Fibroblast of pulmonary artery (primary cell): ENCODE measurements around the gene TTC8.
"Not testable (repeated sequence)": the region's sequence is repeated elsewhere in the genome, so short reads cannot be mapped to it uniquely, and the experiment has no call there.

ENCODE experiments used
- DNase-seq: peaks from one replicate; pipeline ENCODE4 v3.0.0-alpha.2; 2010; ENCODE audit warnings: low read depth
- H3K4me3 ChIP-seq: replicated peaks from 2 replicates; pipeline ENCODE4 v1.5.1; 2011; ENCODE audit warnings: low read depth, mild to moderate bottlenecking, control low read depth, low read length, moderate library complexity
- TF ChIP-seq, protein P1 (sequence below): IDR thresholded peaks from 2 replicates; pipeline ENCODE4 v1.5.1; 2011; ENCODE audit warnings: mild to moderate bottlenecking, control low read depth, low read length, inconsistent platforms; ENCODE audit errors: missing control alignments

The TTC8 gene

DNA sequence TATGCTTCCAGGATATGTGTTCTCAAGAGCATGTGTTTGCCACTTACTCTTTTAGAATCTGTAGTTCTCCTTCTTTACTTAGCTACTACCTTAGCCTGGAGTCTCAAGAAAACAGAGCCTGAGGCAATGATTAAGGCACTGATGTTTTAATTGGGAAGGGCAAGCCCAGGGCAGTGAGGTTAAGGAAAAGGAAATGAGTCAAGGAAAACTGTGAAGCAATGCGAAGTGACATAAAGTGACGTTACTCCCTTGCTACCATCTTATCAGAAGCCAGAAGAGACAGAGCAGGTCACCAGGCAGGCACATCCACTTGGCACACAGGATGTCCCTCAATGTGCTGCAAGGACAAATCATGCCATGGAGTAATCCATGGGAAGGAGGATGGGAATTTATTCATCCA lies 20.4 kb upstream of the TTC8 start:
- no peak for DNase-seq
- H3K4me3 ChIP-seq, result no peak overlapping the region
- TF ChIP-seq, protein P1, sequence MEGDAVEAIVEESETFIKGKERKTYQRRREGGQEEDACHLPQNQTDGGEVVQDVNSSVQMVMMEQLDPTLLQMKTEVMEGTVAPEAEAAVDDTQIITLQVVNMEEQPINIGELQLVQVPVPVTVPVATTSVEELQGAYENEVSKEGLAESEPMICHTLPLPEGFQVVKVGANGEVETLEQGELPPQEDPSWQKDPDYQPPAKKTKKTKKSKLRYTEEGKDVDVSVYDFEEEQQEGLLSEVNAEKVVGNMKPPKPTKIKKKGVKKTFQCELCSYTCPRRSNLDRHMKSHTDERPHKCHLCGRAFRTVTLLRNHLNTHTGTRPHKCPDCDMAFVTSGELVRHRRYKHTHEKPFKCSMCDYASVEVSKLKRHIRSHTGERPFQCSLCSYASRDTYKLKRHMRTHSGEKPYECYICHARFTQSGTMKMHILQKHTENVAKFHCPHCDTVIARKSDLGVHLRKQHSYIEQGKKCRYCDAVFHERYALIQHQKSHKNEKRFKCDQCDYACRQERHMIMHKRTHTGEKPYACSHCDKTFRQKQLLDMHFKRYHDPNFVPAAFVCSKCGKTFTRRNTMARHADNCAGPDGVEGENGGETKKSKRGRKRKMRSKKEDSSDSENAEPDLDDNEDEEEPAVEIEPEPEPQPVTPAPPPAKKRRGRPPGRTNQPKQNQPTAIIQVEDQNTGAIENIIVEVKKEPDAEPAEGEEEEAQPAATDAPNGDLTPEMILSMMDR, result no peak

DNA sequence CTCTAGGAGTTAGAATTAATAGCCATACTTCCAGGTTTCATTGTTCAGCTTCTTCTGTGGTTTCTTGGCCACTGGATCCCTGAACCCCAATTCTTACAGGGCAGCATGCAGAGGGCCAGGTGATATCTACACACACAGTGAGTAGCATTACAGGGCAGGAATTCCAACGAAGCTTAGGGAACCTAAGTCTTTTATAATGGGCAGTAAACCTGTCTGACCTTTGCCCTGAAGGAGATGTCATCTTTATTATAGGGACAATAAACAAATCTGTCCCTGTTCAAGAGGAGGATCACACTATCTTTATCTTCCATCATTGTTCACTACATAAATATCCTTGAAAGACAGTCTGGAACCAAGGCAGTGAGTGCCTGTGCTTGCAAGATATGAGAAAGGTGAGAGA lies 20.0 kb upstream of the TTC8 start:
- H3K4me3 ChIP-seq, result no peak overlapping the region
- TF ChIP-seq, protein P1, result no peak
- DNase-seq, result no peak

DNA sequence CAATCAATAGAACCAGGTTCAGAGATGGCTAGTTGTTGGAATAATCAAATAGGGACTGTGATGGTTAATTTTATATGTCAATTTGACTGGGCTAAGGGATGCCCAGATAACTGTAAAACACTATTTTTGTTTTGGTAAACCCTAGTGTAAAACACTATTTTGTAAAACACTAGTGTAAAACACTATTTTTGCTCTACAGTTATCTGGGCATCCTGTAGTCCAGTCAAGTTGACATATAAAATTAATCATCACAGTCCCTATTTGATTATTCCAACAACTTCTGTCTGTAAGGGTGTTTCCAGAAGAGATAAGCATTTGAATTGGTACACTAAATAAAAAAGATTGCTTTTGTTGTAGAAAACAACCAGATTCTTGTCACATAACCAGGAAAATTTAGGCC lies 16.1 kb upstream of the TTC8 start:
- no peak for DNase-seq
- no peak overlapping the region for H3K4me3 ChIP-seq
- TF ChIP-seq, protein P1, result no peak

DNA sequence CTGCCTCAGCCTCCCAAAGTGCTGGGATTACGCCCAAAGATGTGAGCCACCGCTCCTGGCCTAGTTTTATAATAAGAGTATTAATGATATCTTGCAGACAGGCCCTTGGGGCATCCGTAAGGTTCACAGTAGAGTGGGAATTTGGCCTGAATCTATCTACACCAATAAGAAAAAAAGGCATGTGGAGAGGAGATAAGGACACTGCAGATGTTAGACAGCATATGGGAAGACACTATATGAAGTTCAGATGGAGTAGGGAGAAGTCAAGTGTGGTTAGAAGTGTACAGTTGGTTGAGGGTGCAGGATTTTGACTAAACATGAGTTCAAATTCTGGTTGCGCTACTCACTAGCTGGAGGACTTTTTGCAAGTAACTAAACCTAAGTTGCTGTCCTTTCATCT lies 8.5 kb upstream of the TTC8 start:
- no peak overlapping the region for H3K4me3 ChIP-seq
- DNase-seq, result no peak
- TF ChIP-seq, protein P1, result no peak

DNA sequence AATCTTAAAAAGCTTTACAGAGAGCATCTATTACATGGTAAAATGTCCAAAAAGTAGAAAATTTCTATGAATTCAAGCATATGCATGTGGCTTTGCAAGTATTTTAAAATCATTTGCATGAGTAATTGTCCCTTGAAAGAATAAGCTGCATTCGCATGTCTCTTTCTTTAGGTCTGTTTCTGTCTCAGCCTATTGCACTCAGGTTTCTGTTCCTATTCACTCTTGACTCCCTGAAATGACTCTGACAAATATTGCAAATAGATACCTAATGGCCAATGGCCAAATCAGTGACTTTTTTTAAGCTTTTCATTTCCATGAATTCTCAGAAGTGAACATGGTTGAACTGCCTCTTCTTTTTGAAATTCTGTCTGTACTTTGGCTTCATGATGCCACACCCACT lies 6.4 kb upstream of the TTC8 start:
- TF ChIP-seq, protein P1, result no peak
- no peak overlapping the region for H3K4me3 ChIP-seq
- no peak for DNase-seq

DNA sequence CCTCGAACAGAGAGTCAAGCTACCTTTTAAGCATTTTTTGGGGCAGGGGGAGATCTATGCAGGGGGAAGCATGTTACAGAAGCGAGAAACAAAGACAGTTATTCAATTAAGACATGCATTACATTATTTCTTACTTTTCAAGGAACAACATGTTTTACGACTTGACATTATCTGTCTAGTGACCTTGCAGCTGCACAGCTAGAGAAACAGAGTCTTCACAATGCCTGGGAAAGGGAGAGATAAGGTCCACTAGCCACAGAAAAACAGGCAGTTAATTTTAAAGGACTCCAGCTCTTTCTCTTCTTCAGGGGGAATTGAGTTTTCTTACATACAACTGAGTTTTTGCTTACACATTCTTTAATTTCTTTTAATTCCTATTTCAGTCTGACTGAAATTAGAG lies 4.8 kb upstream of the TTC8 start:
- DNase-seq, H3K4me3 ChIP-seq: not testable (repeated sequence)

DNA sequence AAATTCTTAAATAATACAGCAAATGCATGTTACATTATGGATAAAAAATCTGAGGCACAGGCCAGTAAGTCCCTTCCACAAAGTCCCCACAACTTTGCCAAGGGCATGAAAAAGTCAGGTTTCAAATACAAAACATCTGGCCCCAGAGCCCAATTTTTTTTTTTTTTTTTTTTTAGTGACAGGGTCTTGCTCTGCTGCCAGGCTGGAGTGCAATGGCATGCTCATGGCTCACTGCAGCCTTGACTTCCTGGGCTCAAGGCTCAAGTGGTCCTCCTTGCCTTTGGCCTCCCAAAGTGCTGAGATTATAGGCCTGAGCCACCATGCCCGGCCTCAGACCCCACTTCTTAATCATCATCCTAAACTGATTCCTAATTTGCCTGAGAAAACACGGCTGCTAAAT lies 3.1 kb upstream of the TTC8 start:
- TF ChIP-seq, protein P1, result no peak
- DNase-seq, result no peak
- H3K4me3 ChIP-seq, result no peak overlapping the region

DNA sequence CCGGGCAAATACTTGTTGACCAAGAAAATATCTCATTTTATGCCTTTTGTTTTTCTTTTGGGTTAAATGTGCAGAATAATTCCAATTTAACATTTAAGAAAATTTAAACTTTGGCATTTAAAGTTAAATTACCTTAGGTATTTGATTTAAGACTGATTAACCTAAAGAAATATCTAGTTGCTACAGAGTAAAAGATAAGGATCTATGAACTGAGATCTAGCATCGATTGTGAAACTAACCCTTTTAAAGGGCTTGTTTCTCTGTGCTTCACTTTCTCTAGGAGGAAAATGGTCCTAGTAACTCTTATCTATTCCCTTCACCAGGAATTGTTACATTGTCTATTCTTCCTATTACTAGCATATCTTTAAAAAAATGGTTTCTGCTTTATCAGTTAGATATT lies 2.6 kb upstream of the TTC8 start:
- TF ChIP-seq, protein P1, result no peak
- no peak for DNase-seq
- no peak overlapping the region for H3K4me3 ChIP-seq
